ENCODE data around the gene ABI3BP. TPM values are rescaled to one million over a fixed set of nuclear protein-coding genes. Genes with fewer than 3 reads are reported as not detected.

Gene ABI3BP
- total RNA-seq, 1 experiment from 2014 or later, result 0.58 TPM

- in situ Hi-C loops (cut with HindIII; ENCODE audit: low pct_unique_long_range_greater_than_20kb, low sequenced_read_pairs), result no loop called here
- no peak for DNase-seq (ENCODE audit: low read depth, low spot score)
Observed at GRCh38 chr3:100706365-100706764, 286.9 kb downstream of the ABI3BP start.

DNA sequence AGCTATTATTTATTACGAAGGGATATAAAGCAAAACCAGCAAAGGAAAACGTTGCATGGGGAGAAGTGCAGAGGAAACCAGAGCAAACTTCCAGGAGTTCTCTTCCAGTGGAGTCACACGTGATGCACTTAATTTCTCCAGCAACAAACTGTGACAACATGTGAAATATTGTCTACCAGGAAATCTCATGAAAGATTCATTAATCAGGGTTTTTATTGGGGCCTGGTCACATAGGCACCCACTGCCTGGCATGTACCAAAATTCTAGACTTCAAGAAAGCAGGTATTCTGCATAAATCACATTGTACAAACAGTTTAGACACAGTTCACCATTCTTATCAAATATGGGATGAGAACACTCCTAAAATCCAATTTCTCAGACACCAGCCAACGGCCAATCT is 289.4 kb downstream of the ABI3BP start:
- in situ Hi-C loops (cut with HindIII; ENCODE audit: low pct_unique_long_range_greater_than_20kb, low sequenced_read_pairs), result no loop called here
- DNase-seq (ENCODE audit: low read depth, low spot score), result no peak

DNA sequence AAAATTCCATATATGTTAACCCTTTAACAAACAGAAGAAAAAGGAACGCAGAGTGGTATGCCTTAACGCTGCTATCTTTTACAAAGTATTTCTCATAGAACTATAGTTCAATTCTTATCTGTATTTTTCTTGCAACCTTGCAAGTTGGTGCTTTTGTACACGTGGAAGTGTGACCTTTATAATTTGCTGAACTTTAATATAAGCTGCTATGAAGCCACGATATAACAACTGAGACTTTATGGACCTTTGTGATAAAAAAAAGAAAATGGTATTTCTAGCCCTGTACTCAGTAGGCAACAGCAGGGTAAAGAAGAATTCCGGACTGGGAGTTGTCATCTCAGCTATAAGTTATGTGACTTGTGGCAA is 290.3 kb downstream of the ABI3BP start:
- DNase-seq (ENCODE audit: low read depth, low spot score), result no peak
- in situ Hi-C loops (cut with HindIII; ENCODE audit: low pct_unique_long_range_greater_than_20kb, low sequenced_read_pairs), result no loop called here

DNA sequence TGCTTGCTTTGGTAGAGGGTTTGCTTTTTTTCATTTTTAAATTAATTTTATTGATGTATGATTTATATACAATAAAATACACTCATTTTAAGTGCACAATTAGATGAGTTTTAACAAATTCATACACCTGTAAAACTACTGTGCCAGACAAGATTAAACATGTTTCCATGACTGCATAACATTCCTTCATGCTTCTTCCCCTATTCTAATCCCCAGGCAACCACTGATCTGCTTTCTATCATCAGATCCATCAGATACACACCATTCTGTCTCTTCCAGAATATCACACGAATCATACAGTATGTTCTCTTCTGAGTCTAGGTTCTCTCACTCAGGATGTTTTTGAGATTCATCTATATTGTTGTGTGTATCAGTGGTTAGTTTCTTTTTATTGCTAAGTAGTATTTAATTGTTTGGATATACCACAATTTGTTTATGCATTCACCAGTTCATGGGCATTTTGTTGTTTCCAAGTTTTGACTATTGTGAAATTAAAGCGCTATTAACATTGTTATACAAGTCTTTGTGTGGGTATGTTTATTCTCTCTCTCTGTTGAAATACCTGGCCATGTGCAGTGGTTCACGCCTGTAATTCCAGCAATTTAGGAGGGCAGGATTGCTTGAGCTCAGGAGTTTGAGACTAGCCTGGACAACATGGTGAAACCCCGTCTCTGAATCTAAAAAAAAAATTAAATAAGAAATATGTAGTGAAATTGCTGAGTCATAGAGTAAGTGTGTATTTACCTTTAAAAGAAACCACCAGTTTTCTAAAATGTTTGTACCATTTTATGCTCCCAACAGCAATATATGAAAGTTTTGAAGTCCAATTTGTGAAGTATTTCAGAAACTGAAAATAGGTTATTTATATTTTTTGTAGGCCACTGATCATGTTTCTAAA is 290.9 kb downstream of the ABI3BP start:
- in situ Hi-C loops (cut with HindIII; ENCODE audit: low pct_unique_long_range_greater_than_20kb, low sequenced_read_pairs), result no loop called here

GRCh38 chr3:100700708-100701107 is 292.5 kb downstream of the ABI3BP start:
- DNase-seq (ENCODE audit: low read depth, low spot score), result no peak
- in situ Hi-C loops (cut with HindIII; ENCODE audit: low pct_unique_long_range_greater_than_20kb, low sequenced_read_pairs), result no loop called here

More for the DNA sequence above, 290.9 kb downstream of the ABI3BP start:
- no peak for DNase-seq (ENCODE audit: low read depth, low spot score)

Small RNA genes lying within 50 kb of the gene (small RNA-seq; reads per million reads assigned to genes)
- 0 reads per million in 2 experiments for gene RNU6-865P

Data from SK-MEL-5 (cell line).